ENCODE results near the gene PRB2.
"Not testable (repeated sequence)": the region's sequence is repeated elsewhere in the genome, so short reads cannot be mapped to it uniquely, and the experiment has no call there.

Gene PRB2

DNA sequence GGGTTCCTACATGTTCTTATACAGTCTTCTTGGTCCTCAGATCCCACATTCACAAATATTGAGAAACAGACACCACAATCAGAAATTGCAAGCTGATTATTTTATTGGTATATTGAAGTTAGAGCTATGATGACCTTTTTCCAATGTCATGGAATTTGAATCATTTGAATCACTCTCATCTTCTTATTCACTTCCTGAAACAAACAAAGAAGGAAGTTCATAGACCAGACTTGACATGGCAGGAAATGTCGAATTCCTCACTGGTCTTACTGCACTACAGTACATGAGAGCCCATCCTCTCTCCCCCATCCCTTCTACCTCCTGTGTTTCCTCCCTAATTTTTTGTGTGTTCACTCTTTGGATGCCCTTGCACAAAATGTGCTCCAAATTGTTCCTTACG lies 43.6 kb downstream of the PRB2 start:
- not testable (repeated sequence) for H3K9me3 ChIP-seq (ENCODE audit: low read length); H3K27ac ChIP-seq (ENCODE audit: low read depth, low read length); H3K36me3 ChIP-seq (ENCODE audit: insufficient read depth, low read length); H3K27me3 ChIP-seq (ENCODE audit: control insufficient read depth in 1 of 2, insufficient read depth in 2 of 2, low read length in 2 of 2); H3K4me1 ChIP-seq (ENCODE audit: insufficient read depth, low read length); H3K4me3 ChIP-seq (ENCODE audit: low read depth in 1 of 2, low read length in 2 of 2); H3K9ac ChIP-seq (ENCODE audit: low read length)

DNA sequence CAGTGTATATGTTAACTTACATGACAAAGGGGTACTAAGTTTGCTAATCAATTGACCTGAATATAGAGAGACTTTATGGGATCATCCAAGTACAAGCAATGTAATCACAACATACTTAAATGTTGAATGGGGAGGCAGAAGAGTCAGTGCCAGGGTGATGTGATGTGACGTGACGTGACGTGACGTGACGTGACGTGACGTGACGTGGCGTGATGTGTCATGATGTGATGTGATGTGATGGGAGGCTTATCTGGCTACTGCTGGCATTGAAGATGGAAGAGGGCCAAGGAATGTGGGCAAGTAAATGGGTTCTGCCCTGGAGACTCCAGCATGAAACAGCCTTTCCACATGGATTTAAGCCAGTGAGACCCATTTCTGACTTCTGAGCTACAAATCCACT lies 46.9 kb downstream of the PRB2 start:
- H3K4me1 ChIP-seq (ENCODE audit: insufficient read depth, low read length): no peaks in the 10 kb centered on the region
- H3K9me3 ChIP-seq (ENCODE audit: low read length): no peaks in the 10 kb centered on the region
- no peak overlapping the region for H3K27ac ChIP-seq (ENCODE audit: low read depth, low read length)
- H3K36me3 ChIP-seq (ENCODE audit: insufficient read depth, low read length): no peaks in the 10 kb centered on the region
- no peak overlapping the region for H3K4me3 ChIP-seq (ENCODE audit: low read depth in 1 of 2, low read length in 2 of 2)
- no peak overlapping the region for H3K9ac ChIP-seq (ENCODE audit: low read length)
- H3K27me3 ChIP-seq (ENCODE audit: control insufficient read depth in 1 of 2, insufficient read depth in 2 of 2, low read length in 2 of 2): no peaks in the 10 kb centered on the region

- Histone ChIP-seq H3K36me3 (ENCODE audit: insufficient read depth, low read length) (no peaks in the 10 kb centered on the region), H3K4me3 (ENCODE audit: low read depth in 1 of 2, low read length in 2 of 2) (no peak overlapping the region), H3K27me3 (ENCODE audit: control insufficient read depth in 1 of 2, insufficient read depth in 2 of 2, low read length in 2 of 2) (no peaks in the 10 kb centered on the region), H3K4me1 (ENCODE audit: insufficient read depth, low read length) (no peaks in the 10 kb centered on the region), H3K9me3 (ENCODE audit: low read length) (no peaks in the 10 kb centered on the region), H3K9ac (ENCODE audit: low read length) (no peak overlapping the region), H3K27ac (ENCODE audit: low read depth, low read length) (no peak overlapping the region)
Measured at GRCh38 chr12:11347810-11348209, 47.6 kb downstream of the PRB2 start.

DNA sequence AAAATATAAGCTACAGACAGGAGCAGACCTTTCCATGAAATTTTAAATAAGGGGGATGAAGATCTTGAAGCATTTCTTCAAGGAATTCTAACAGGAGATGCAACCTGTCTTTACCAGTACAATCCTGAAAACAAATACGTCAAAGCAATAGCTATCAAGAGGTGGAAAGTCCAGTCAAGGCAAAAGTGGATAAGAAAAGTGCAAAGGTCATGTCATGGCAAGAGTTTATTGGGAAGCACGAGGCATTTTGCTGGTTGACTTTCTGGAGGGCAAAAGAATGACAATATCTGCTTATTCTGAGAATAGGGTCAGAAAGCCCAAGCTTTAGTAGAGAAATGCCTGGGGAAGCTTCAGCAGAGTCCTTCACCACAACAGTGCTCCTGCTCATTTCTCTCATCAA lies 50.9 kb downstream of the PRB2 start:
- Histone ChIP-seq H3K27ac (ENCODE audit: low read depth, low read length) (no peak overlapping the region), H3K27me3 (ENCODE audit: control insufficient read depth in 1 of 2, insufficient read depth in 2 of 2, low read length in 2 of 2) (no peaks in the 10 kb centered on the region), H3K9ac (ENCODE audit: low read length) (no peak overlapping the region), H3K9me3 (ENCODE audit: low read length) (no peaks in the 10 kb centered on the region), H3K36me3 (ENCODE audit: insufficient read depth, low read length) (no peaks in the 10 kb centered on the region), H3K4me3 (ENCODE audit: low read depth in 1 of 2, low read length in 2 of 2) (no peak overlapping the region), H3K4me1 (ENCODE audit: insufficient read depth, low read length) (no peaks in the 10 kb centered on the region)
